ENCODE data around the gene ASAP3.

DNA sequence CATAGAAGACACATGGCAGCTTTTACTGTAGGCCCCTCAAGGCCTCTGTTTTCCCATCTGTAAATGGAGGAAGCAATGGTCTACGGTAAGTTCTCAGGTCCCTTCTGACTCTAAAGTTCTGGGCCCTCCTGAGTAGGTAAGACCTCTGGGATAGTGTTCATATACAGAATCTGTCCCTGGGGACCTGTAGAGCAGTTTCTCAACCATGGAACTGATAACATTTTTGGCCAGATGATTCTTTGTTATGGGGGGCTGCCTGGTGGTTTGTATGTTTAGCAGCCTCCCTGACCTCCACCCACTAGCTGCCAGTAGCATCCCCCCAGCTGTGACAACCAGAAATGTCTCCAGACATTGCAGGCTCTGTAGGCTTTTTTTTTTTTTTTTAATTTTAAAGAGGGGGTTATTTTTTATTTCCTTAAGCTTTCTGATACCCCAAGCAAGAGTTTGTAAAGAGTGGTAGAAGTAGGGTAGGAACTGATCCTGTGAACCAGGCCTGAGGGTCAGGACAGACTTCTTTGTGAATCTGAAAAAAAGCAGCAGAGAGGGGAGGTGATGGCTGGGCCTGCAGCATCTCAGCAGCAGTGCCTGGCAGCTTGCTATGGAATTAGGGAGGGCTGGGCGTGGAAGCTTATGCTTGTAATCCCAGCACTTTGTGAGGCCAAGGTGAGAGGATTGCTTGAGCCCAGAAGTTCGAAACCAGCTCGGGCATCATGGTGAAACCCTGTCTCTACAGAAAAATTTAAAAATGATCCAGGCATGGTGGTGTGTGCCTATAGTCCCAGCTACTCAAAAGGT lies 39.2 kb downstream of the ASAP3 start:
- TF ChIP-seq, protein P1, sequence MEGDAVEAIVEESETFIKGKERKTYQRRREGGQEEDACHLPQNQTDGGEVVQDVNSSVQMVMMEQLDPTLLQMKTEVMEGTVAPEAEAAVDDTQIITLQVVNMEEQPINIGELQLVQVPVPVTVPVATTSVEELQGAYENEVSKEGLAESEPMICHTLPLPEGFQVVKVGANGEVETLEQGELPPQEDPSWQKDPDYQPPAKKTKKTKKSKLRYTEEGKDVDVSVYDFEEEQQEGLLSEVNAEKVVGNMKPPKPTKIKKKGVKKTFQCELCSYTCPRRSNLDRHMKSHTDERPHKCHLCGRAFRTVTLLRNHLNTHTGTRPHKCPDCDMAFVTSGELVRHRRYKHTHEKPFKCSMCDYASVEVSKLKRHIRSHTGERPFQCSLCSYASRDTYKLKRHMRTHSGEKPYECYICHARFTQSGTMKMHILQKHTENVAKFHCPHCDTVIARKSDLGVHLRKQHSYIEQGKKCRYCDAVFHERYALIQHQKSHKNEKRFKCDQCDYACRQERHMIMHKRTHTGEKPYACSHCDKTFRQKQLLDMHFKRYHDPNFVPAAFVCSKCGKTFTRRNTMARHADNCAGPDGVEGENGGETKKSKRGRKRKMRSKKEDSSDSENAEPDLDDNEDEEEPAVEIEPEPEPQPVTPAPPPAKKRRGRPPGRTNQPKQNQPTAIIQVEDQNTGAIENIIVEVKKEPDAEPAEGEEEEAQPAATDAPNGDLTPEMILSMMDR (IDR thresholded peaks at IDR 0.05) = no peak
- no peak for TF ChIP-seq POLR2AphosphoS5 (IDR thresholded peaks at IDR 0.05)
- no peak for TF ChIP-seq POLR2A (IDR thresholded peaks at IDR 0.05)
